Pancreas (tissue), 10 donors: ENCODE measurements around the gene CS. TPM values are rescaled to one million over a fixed set of nuclear protein-coding genes. Genes with fewer than 3 reads are reported as not detected.
"Not testable (repeated sequence)": the region's sequence is repeated elsewhere in the genome, so short reads cannot be mapped to it uniquely, and the experiment has no call there.

Experiments used
- ATAC-seq, 4 donors: fragments of 200-7000 bp; cut with Tn5 transposase; one replicate each; pipeline versions ENCODE4 v1.8.0 to v1.9.1; 2020; ENCODE audit warnings: mild to moderate bottlenecking in 4 of 4, moderate library complexity in 4 of 4
- DNase-seq, 6 donors: peaks; one replicate each; pipeline ENCODE4 v3.0.0-alpha.2; 2020
- FAIRE-seq: peaks from 2 replicates; lab custom pipeline; 2012; peaks lifted over from hg19 to GRCh38; lab: Jason Lieb, UNC
- H3K27ac ChIP-seq, 4 donors: fragments of 200-600 bp; sonication (generic); 1 replicate in 3 of 4; 2 replicates in 1 of 4; pipeline versions ENCODE4 v1.5.0 to v1.8.0; 2020
- H3K27me3 ChIP-seq, 4 donors: fragments of 200-600 bp; one replicate each; pipeline ENCODE4 v1.8.0; 2021
- H3K36me3 ChIP-seq, 3 donors: fragments of 200-600 bp; sonication (generic) in 1 of 3; one replicate each; pipeline versions ENCODE4 v1.5.0 to v1.8.0; 2020 to 2021
- H3K4me1 ChIP-seq, 3 donors: fragments of 200-600 bp; one replicate each; pipeline ENCODE4 v1.8.0; 2021
- H3K4me3 ChIP-seq, 4 donors: fragments of 200-600 bp; sonication (generic) in 2 of 4; one replicate each; pipeline versions ENCODE4 v1.5.0 to v1.8.0; 2020 to 2021
- H3K9me3 ChIP-seq, 4 donors: fragments of 200-600 bp; one replicate each; pipeline ENCODE4 v1.8.0; 2021
- WGBS, 2 donors: extraction: QIAGEN DNeasy Blood & Tissue Kit; methylation state at CpG; one replicate each; pipeline ENCODE4 v1.1.7; 2013; 5-methylcytosine and 5-hydroxymethylcytosine counted together
- intact Hi-C, 3 donors: fragments of 100-400 bp; cut with DNase I; formaldehyde crosslinking; loops; one replicate each; pipeline versions ENCODE4 v1.11.1 to v1.14.2; 2022
- polyA plus RNA-seq, 2 donors: library from polyadenylated mRNA; stranded (reverse); fragments of 200-250 nt; gene quantifications; one replicate each; pipeline ENCODE4 v1.2.3, GENCODE V29; 2013
- total RNA-seq, 6 donors: library from RNA; stranded (reverse); fragmentation: NEBNext Ultra II Directional in 4 of 6; extraction: Animal tissue kit (Norgen Biotek cat#: 25700) in 4 of 6; gene quantifications; one replicate each; pipeline versions ENCODE4 v1.2.1 to v1.2.4, GENCODE V29; 2021 to 2023
- TF ChIP-seq, protein P1 (sequence below), 4 donors: fragments of 200-600 bp; sonication (generic) in 3 of 4; IDR thresholded peaks; one replicate each; pipeline versions ENCODE4 v1.5.0 to v1.8.0; 2021; ENCODE audit warnings: antibody characterized with exemption in 4 of 4
- donor health status: healthy with polysubstance abuse.
- donor health status: DM: no; HTN: no; CAD: no; lungs with moderate emphysema.
- donor health status: DM: no; HTN: no; CAD: no.
- donor health status: control.
- donor health status: control.
- donor health status: Bipolar disorder and iron deficiency.
- donor health status: DM: yes; HTN: yes; CAD: no.
- donor health status: DM: no; HTN: no; CAD: no.
- donor health status: DM: no; HTN: no; CAD: no.
- donor health status: DM: yes; HTN: yes; CAD: no.

Gene CS
- total and polyA plus RNA-seq, 8 donors, result 32.0 to 120 (median 87.7) TPM

GRCh38 chr12:56266693-56267442 is 33.3 kb downstream of the CS start, which contains the start of gene COQ10A:
COQ10A (plus strand) TSS chr12:56266942; CDS start chr12:56267119, 177 bp downstream.
- peak within 1 kb of the TSS; percentile 74 to 94 (median 81) for H3K4me3 ChIP-seq
- ATAC-seq, result peak; percentile 94 to 97 (median 94)
- no peaks in the 10 kb centered on the region for H3K27me3 ChIP-seq
- peak; percentile 87 to 94 (median 90) for DNase-seq
- TF ChIP-seq, protein P1, sequence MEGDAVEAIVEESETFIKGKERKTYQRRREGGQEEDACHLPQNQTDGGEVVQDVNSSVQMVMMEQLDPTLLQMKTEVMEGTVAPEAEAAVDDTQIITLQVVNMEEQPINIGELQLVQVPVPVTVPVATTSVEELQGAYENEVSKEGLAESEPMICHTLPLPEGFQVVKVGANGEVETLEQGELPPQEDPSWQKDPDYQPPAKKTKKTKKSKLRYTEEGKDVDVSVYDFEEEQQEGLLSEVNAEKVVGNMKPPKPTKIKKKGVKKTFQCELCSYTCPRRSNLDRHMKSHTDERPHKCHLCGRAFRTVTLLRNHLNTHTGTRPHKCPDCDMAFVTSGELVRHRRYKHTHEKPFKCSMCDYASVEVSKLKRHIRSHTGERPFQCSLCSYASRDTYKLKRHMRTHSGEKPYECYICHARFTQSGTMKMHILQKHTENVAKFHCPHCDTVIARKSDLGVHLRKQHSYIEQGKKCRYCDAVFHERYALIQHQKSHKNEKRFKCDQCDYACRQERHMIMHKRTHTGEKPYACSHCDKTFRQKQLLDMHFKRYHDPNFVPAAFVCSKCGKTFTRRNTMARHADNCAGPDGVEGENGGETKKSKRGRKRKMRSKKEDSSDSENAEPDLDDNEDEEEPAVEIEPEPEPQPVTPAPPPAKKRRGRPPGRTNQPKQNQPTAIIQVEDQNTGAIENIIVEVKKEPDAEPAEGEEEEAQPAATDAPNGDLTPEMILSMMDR (IDR thresholded peaks at IDR 0.05), result peak; percentile 32 to 53 (median 52)
- peak within 1 kb of the TSS; percentile 94 to 98 (median 94) for H3K27ac ChIP-seq
- intact Hi-C loops, result no loop called here
- no peak for FAIRE-seq
- peaks cover 0 to 7% (median 0%) of the 10 kb centered on the region in 3 donors for H3K36me3 ChIP-seq
- WGBS, 2 donors, result 0 to 1% methylated on average over 34 to 68 of the region's 68 CpGs
- no peaks in the 10 kb centered on the region for H3K9me3 ChIP-seq
- no peaks in the 10 kb centered on the region for H3K4me1 ChIP-seq

GRCh38 chr12:56266068-56266692 is 34.0 kb downstream of the CS start:
- FAIRE-seq, H3K4me1 ChIP-seq, DNase-seq, H3K27me3 ChIP-seq, intact Hi-C loops, H3K36me3 ChIP-seq, H3K9me3 ChIP-seq: not testable (repeated sequence)
- peak in 2 of 4 donors; percentile 1 to 3 for ATAC-seq
- 45 to 47% methylated on average over 16 of the region's 16 CpGs for WGBS, 2 donors
- Histone ChIP-seq H3K27ac (peak overlapping the region; percentile 94 to 98 (median 94)), H3K4me3 (peak overlapping the region; percentile 74 to 94 (median 81))

DNA sequence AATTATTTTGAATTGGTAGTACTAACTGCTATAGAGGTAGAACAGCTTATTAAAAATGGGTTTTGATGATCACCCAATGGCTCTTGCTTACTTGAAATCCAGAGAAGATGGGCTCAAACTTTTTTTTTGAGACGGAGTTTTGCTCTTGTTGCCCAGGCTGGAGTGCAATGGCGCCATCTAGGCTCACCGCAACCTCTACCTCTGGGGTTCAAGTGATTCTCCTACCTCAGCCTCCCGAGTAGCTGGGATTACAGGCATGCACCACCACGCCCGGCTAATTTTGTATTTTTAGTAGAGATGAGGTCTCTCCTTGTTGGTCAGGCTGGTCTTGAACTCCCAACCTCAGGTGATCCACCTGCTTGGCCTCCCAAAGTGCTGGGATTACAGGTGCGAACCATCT is 37.2 kb downstream of the CS start:
- H3K4me3 ChIP-seq, H3K4me1 ChIP-seq, FAIRE-seq, DNase-seq, ATAC-seq, H3K27ac ChIP-seq, H3K36me3 ChIP-seq, intact Hi-C loops, H3K27me3 ChIP-seq, H3K9me3 ChIP-seq: not testable (repeated sequence)
- WGBS, 2 donors, result 90 to 92% methylated on average over 7 of the region's 7 CpGs

DNA sequence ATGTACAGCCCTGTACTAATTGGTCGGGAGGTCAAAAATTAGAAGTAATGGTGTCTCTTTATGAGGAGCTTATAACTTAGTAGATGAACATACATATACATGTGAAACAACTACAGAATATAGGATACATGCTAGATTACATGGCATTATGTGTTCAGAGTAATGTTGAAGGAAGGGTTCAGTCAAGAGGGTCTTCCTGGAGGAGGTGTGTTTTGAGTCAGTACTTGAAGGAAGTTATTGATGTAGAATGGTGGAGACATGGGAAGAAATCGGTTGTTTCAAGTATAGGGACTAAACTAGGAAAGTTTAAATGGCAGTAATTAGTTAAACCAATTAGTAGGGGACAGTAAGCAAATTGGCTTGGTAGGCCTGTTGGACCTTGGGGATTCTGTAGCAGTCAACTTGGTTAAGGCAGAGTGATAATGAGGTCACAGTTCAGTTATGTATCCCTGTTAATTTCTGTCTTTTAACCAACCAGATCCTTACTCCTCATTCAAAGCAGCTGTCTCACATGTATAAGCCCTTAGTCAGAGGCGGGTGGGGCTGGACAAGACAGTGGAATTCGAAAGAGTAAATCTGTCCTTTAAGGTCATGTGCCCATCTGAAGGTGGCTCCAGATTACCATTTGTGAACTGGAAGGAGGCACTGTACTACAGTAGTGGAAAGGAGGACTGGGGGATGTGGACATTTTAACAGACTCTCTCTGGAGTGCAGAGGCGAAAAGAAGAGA is 38.5 kb downstream of the CS start:
- Histone ChIP-seq H3K9me3 (no peaks in the 10 kb centered on the region), H3K4me3 (no peak overlapping the region), H3K4me1 (peaks cover 0 to 12% (median 0%) of the 10 kb centered on the region in 3 donors), H3K27ac (no peak overlapping the region), H3K36me3 (no peaks in the 10 kb centered on the region), H3K27me3 (no peaks in the 10 kb centered on the region)
- TF ChIP-seq, protein P1 (IDR thresholded peaks at IDR 0.05), result no peak
- ATAC-seq, result no peak
- intact Hi-C loops, result no loop called here
- no peak for DNase-seq
- 80 to 86% methylated on average over 5 of the region's 5 CpGs for WGBS, 2 donors
- FAIRE-seq, result no peak

- H3K27ac ChIP-seq, result no peak overlapping the region
- H3K9me3 ChIP-seq, result no peaks in the 10 kb centered on the region
- WGBS, 2 donors, result 83 to 87% methylated on average over 3 of the region's 3 CpGs
- no peak for FAIRE-seq
- no peak for DNase-seq
- intact Hi-C loops, result no loop called here
- peaks cover 0 to 19% (median 0%) of the 10 kb centered on the region in 3 donors for H3K4me1 ChIP-seq
- no peak overlapping the region for H3K4me3 ChIP-seq
- H3K27me3 ChIP-seq, result no peaks in the 10 kb centered on the region
- H3K36me3 ChIP-seq, result no peaks in the 10 kb centered on the region
- ATAC-seq, result no peak
- TF ChIP-seq, protein P1 (IDR thresholded peaks at IDR 0.05), result no peak
These were observed 39.2 kb downstream of the CS start for GRCh38 chr12:56260921-56261320.
